Measurements from ENCODE around the gene NACC1. TPM values are rescaled to one million over a fixed set of nuclear protein-coding genes. Genes with fewer than 3 reads are reported as not detected.

NACC1 gene
- total RNA-seq, 1 experiment from 2014 or later, result 237 TPM

GRCh38 chr19:13112555-13112954, 5.5 kb upstream of the NACC1 start (continued):
- TF ChIP-seq ZNF532 (CRISPR knock-in tag; IDR thresholded peaks at IDR 0.05; ENCODE audit: borderline replicate concordance) (no peak), JAZF1 (CRISPR knock-in tag; IDR thresholded peaks at IDR 0.05) (no peak), ZNF396 (CRISPR knock-in tag; IDR thresholded peaks at IDR 0.05; ENCODE audit: borderline replicate concordance) (no peak), ZSCAN18 (CRISPR knock-in tag; IDR thresholded peaks at IDR 0.05) (no peak), TEAD1 (CRISPR knock-in tag; IDR thresholded peaks at IDR 0.05) (no peak), SMAD3 (CRISPR knock-in tag; IDR thresholded peaks at IDR 0.05; ENCODE audit: borderline replicate concordance) (no peak)

GRCh38 chr19:13115936-13116281, 2.2 kb upstream of the NACC1 start:
- ATAC-seq, result no peak
- H3K36me3 Mint-ChIP-seq, result peaks cover 11% of the 10 kb centered on the region; the same call in 1 of the 2 replicates
- H3K27ac Mint-ChIP-seq, result peak overlapping the region; percentile 98
- CTCF ChIA-PET, result interaction anchor here (2.0 to 3.7 kb wide), 2 partner anchors 11 to 21 kb away, joined by 5 to 16 read pairs; no protein-coding TSS in a partner anchor
- no peak for TF ChIP-seq ZNF423 (CRISPR knock-in tag; IDR thresholded peaks at IDR 0.05)
- no peak for TF ChIP-seq NR3C1 (CRISPR knock-in tag; conservative IDR thresholded peaks at IDR 0.05; ENCODE audit: low read depth)
- TF ChIP-seq GTF2I (CRISPR knock-in tag; conservative IDR thresholded peaks at IDR 0.05), result no peak
- TF ChIP-seq FOXP4 (CRISPR knock-in tag; IDR thresholded peaks at IDR 0.05), result 0 out of 2 replicates have a peak, but pooled peaks have one; percentile 8
- TF ChIP-seq ATF2 (CRISPR knock-in tag; IDR thresholded peaks at IDR 0.05; ENCODE audit: borderline replicate concordance, low read depth), result no peak
- TF ChIP-seq ARID4B (CRISPR knock-in tag; IDR thresholded peaks at IDR 0.05; ENCODE audit: borderline replicate concordance), result 0 out of 2 replicates have a peak, but pooled peaks have one; percentile 3
- no peak for TF ChIP-seq GRHL2 (CRISPR knock-in tag; IDR thresholded peaks at IDR 0.05; ENCODE audit: insufficient replicate concordance, severe bottlenecking)
- TF ChIP-seq RORB (CRISPR knock-in tag; IDR thresholded peaks at IDR 0.05), result no peak
- no peak for TF ChIP-seq USF2 (CRISPR knock-in tag; IDR thresholded peaks at IDR 0.05)
- TF ChIP-seq E2F1 (CRISPR knock-in tag; IDR thresholded peaks at IDR 0.05), result no peak
- no peak for TF ChIP-seq CTCF (IDR thresholded peaks at IDR 0.05)
- TF ChIP-seq SOX15 (CRISPR knock-in tag; IDR thresholded peaks at IDR 0.05), result no peak
- no peak for DNase-seq (ENCODE audit: low spot score)
- no peaks in the 10 kb centered on the region; the same call in 1 of the 2 replicates for H3K27me3 Mint-ChIP-seq (ENCODE audit: low read depth)
- POLR2A ChIA-PET, result interaction anchor here (1.8 kb wide), 1 partner anchor 37 kb away, joined by 4 read pairs; no protein-coding TSS in a partner anchor
- peaks cover 34% of the 10 kb centered on the region for H3K4me1 Mint-ChIP-seq
- H3K9me3 Mint-ChIP-seq, result no peaks in the 10 kb centered on the region
- peak overlapping the region; percentile 96 for H3K4me3 Mint-ChIP-seq
